Mucosa of gallbladder (tissue), 1 donor: Measurements from ENCODE around the gene NAGS. TPM values are rescaled to one million over a fixed set of nuclear protein-coding genes. Genes with fewer than 3 reads are reported as not detected.
"Not testable (repeated sequence)": the region's sequence is repeated elsewhere in the genome, so short reads cannot be mapped to it uniquely, and the experiment has no call there.

ENCODE experiments used
- DNase-seq: peaks from one replicate; pipeline ENCODE4 v3.0.0-alpha.2; 2020; ENCODE audit warnings: low spot score
- total RNA-seq: library from RNA; stranded (reverse); gene quantifications from one replicate; pipeline ENCODE4 v1.2.1, GENCODE V29; 2021
- donor health status: DM: no; HTN: no; CAD: no.

Gene NAGS, protein sequence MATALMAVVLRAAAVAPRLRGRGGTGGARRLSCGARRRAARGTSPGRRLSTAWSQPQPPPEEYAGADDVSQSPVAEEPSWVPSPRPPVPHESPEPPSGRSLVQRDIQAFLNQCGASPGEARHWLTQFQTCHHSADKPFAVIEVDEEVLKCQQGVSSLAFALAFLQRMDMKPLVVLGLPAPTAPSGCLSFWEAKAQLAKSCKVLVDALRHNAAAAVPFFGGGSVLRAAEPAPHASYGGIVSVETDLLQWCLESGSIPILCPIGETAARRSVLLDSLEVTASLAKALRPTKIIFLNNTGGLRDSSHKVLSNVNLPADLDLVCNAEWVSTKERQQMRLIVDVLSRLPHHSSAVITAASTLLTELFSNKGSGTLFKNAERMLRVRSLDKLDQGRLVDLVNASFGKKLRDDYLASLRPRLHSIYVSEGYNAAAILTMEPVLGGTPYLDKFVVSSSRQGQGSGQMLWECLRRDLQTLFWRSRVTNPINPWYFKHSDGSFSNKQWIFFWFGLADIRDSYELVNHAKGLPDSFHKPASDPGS
- total RNA-seq = 3.6 TPM

DNA sequence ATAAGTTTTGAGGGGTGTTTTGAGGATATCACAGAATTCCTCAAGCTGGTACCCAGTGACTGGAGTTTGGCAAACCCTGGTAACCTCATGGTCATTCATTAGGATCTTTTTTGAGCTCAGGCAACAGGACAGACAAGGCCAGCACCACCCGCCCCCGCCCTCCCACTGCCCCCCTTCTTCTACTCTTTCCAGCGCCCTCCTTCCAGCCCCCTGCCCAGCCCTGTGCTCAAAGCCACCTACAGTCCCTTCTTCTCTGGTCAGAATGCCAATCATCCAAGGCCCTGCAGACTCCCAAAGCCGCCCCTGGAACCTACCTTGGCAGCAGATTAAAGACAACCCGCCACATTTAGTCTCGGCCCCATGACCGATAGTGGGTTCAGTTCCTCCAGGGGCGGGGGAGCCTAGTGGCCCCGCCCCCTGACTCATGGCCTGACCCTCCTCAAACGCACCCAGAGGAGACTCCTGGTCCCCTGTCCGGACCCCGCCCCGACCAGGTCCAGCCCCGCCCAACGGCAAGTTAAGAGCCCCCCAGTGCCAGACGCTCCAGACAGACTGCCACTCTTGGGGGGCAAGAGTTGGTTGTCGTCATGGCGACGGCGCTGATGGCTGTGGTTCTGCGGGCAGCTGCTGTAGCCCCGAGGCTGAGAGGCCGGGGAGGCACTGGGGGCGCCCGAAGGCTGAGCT, at the start of gene NAGS:
Gene NAGS (plus strand): TSS at position 546 of the 684 bp plus-strand sequence. CDS start 42 bp downstream, at position 588.
- DNase-seq = no peak

DNA sequence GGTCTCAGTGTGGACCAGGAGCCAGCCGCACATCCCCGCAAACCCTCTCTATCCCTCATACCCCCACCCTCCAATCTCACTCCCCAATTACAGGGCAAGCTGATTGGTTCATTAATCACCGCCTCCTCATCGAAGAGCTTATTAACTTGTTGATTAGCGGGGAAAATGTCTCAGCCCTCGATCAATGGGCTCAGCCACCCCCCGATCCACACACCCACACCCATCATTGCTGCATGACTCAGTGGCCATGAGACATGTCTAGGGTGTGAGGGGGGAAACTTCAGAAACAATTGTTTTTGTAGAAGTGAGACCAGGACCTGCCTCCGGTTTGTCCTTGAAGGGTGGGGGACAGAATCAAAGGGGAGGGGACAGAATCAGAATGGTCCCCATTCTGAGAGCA, 48.2 kb upstream of the NAGS start:
- no peak for DNase-seq

- DNase-seq = no peak
Observed at GRCh38 chr17:43958748-43959352, 45.6 kb upstream of the NAGS start.

- DNase-seq = not testable (repeated sequence)
Observed at GRCh38 chr17:43961292-43961691, 43.1 kb upstream of the NAGS start.

DNA sequence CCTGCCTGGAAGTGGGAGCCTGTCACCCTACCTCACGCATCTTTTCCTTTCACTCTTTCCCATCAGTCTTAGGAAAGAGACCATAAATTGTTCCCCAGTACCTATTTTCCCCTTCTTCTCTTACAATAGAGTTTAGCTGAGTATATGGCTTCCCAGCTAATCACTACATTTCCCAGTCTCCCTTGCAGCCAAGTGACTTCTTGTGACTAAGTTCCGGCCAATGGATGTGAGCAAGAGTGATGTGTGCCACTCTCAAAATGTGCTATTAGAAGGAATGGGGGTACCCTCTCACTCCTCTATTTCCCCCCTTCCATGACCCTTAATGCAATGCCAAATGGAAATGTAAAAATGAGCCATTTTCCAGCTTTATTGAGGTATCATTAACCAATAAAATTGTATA, 42.5 kb upstream of the NAGS start:
- DNase-seq = no peak

DNA sequence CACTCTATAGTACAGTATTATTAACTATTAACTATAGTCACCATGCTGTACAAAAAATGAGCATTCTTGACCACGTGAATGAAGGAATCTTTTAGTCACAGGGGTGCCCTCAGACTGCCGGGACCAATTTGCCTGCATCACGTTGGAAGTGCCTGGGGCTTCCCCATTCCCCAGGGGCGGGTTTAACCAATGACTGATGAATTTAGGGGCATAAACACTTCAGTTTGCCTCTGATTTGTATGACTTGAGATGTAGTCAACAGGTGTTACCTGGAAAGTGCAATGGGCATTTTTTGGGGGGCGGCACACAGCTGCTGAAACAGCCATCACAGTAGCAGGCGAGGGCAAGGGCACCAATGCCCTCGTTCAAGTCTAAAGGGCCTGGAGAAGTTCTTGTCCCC, 41.9 kb upstream of the NAGS start:
- DNase-seq = no peak

- no peak for DNase-seq
Observed at GRCh38 chr17:43966276-43966675, 38.1 kb upstream of the NAGS start.

DNA sequence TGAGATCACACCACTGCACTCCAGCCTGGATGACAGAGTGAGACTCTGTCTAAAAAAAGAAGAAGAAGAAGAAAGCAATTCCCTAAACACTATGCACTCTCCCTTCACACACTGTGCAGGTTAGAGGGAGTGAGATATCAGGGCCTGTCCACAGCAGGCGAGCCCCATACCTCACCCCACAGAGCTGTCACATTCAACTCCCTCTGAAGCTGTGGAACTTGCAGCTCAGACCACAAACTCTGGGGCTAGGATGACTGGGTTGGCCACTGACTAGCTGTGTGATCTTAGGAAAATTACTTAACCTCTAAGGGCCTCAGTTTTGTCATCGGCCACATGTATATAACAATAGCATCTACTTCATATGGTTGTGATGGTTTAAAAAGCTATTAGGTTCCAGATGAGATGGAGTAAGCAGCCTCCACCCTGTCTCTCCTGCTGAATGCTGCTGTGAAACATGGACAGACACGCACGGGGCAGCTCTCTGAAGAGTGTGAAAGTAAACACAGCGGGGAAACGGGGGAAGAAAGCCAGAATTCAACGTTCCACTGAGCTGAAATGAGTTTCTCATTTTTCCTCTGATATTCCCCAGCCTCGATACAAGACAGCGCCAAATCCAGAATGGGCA, 37.1 kb upstream of the NAGS start:
- DNase-seq = no peak

GRCh38 chr17:43970366-43970765, 34.1 kb upstream of the NAGS start:
- no peak for DNase-seq

- not testable (repeated sequence) for DNase-seq
Observed at GRCh38 chr17:43971436-43971835, 33.0 kb upstream of the NAGS start.

DNA sequence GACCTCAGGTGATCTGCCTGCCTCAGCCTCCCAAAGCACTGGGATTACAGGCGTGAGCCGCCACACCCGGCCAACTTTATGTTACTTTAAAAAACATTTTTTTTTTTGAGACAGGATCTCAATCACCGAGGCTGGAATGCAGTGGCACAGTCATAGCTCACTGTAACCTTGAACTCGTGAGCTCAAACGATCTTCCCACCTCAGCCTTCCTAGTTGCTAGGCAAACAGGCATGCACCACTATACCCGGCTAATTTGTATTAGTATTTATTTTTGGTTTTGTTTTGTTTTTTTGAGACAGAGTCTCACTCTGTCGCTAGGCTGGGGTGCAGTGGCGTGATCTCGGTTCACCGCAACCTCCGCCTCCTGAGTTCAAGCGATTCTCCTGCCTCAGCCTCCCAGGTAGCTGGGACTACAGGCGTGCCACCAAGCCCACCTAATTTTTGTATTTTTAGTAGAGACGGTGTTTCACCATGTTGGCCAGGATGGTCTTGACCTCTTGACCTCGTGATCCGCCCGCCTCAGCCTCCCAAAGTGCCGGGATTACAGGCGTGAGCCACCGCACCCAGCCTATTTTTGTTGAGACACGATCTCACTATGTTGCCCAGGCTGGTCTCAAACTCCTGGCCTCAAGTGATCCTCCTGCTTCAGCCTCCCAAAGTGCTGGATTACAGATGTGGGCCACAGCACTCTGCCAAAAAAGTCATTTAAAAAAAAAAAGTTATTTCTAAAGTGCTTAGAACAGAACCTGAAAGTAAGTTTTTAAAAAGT, 31.8 kb upstream of the NAGS start:
- not testable (repeated sequence) for DNase-seq

- no peak for DNase-seq
Observed at GRCh38 chr17:43974382-43975266, 29.8 kb upstream of the NAGS start.

GRCh38 chr17:43975898-43976297, 28.5 kb upstream of the NAGS start:
- DNase-seq = no peak

DNA sequence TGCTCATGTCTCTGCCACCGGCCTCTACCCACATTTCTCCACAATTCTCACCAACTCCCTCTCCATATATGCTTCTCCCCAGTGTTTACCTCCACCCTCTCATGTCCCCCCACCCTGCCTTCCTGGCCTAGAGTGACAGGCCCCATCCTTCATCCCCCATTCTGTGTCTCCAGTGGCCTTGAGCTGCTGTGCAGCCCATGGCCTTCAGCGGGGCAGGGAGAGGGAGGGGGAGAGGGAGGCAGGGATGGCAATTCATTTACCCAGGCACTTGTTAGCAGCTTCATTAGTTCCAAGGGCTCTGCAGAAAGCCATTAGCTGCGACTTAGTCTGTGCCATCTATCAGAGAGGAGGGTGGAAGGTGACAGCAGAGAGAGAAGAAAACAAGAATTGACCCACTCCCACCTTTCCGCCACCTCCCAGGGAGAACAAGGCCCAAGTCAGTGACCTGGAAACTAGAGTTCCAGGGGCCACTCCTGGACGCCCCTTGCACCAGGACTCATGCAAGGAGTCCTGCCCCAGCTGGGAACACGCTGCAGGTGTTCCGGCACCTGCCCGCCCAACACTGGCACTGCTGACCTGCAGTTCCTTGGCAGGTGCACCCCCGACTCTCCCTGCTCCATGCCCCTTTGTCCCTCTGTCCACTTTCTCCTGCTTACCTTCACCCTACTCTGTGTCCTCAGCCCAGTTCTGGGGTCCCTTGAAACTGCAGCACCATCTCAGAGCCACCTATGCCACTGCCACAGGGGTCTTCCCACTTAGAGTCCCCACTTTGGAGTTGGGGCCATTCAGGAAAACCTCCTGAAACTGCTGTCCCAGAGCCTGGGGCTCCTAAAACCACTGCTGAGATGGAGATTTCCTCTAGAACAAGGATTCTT, 27.2 kb upstream of the NAGS start:
- DNase-seq = no peak

GRCh38 chr17:43978078-43978477, 26.3 kb upstream of the NAGS start:
- DNase-seq = no peak

GRCh38 chr17:43979011-43979410, 25.4 kb upstream of the NAGS start:
- DNase-seq = no peak

GRCh38 chr17:43979671-43980070, 24.8 kb upstream of the NAGS start:
- DNase-seq = no peak

DNA sequence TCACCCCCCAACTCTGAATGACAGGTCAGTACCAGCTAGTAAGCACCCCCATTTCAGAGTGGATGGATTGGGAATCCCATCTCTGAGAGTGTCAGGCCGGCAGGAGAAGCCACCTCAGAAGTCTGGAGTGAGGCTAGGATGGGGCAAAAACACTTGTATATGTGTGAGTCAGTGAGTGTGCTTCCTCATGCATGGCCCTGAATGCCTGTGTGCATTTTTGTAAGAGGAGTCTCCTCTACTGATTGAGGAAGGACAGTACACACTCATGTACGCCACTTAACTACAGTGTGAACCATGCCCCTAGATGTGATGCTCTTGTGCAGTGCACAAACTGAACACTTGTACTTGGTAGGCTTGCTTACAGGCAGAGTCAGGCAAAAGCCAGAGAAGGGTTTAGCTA, 22.3 kb upstream of the NAGS start:
- DNase-seq = no peak

DNA sequence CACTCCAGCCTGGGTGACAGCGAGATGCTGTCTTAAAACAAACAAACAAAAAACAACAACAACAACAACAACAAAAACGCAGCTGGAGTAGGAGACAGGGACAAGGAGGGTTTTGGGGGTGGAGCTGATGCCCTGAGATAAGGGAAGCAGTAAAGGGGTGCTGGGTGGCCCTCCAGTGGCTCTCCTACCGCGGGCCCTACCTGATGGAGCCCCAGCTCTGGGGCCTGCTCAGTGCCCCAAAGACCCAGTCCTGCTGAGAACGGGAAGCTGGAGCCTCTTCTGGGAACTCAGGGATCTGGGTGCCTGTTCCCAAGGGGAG, 21.3 kb upstream of the NAGS start:
- no peak for DNase-seq
